ENCODE data around the gene PAPPA. TPM values are rescaled to one million over a fixed set of nuclear protein-coding genes. Genes with fewer than 3 reads are reported as not detected.

The PAPPA gene
- total RNA-seq, 1 experiment from 2014 or later, result 0.05 TPM

DNA sequence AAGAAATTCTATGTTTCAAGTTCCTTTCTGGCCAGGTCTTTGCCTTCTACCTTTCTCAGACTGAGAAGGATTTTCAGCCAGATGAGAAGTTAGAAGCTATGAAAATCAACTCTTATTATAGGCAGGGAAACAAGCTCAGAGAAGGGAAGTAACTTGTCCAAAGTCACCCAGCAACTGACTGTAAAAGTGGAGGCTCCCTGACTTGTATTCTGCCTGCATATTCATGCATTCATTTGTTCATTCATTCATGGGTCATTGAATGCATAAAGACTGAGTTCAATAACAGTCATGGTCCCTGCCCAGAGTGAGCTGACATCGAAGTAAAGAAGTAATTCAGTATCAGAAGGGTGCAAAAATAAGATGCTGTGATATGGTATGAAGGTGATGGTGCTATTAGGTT, 239.6 kb downstream of the PAPPA start:
- BruUV-seq (replicated peaks), result no TSS peak
- H3K36me3 ChIP-seq (ENCODE audit: control insufficient read depth in 1 of 2, insufficient read depth in 2 of 2, low read length in 2 of 2), result no peaks in the 10 kb centered on the region
- RAD21 ChIA-PET (ENCODE audit: low non-redundant PET in 1 of 2, low total read pairs in 2 of 2, uncharacterized antibody in 2 of 2, unreplicated experiment in 2 of 2), result no interaction called here
- no peaks in the 10 kb centered on the region for H3K27me3 ChIP-seq (ENCODE audit: insufficient read depth, low read length)
- no peaks in the 10 kb centered on the region for H3K79me2 ChIP-seq (ENCODE audit: insufficient read depth, low read length)
- ATAC-seq (no peak), DNase-seq (ENCODE audit: low read depth, low spot score) (no peak)
- H3K27ac ChIP-seq (ENCODE audit: low read depth, low read length), result no peak overlapping the region
- H3K9me3 ChIP-seq (ENCODE audit: control insufficient read depth in 1 of 2, insufficient read depth in 1 of 2, low read depth in 1 of 2, low read length in 2 of 2), result no peaks in the 10 kb centered on the region
- POLR2A ChIA-PET, result no interaction called here
- no peaks in the 10 kb centered on the region for H4K20me1 ChIP-seq (ENCODE audit: insufficient read depth)
- H3K4me3 ChIP-seq (replicated peaks in 1 of 2; ENCODE audit: low read depth in 1 of 2, low read length in 2 of 2), result no peak overlapping the region
- CTCF ChIA-PET, result no interaction called here
- H3K9me2 ChIP-seq (ENCODE audit: insufficient read depth), result no peaks in the 10 kb centered on the region
- no peak overlapping the region for H3K4me2 ChIP-seq (ENCODE audit: low read length)
- intact Hi-C loops (cut with micrococcal nuclease), result no loop called here
- no peak overlapping the region for H3K9ac ChIP-seq (ENCODE audit: low read length)
- no peak overlapping the region for H2AFZ ChIP-seq (ENCODE audit: low read depth, low read length, poor library complexity, severe bottlenecking)
- no peaks in the 10 kb centered on the region for H3K4me1 ChIP-seq (ENCODE audit: control insufficient read depth in 1 of 2, insufficient read depth in 2 of 2, low read length in 2 of 2)
- no peak for TF ChIP-seq CBX3 (IDR thresholded peaks at IDR 0.05; ENCODE audit: low read depth)

GRCh38 chr9:116394070-116394469, 240.5 kb downstream of the PAPPA start:
- H2AFZ ChIP-seq (ENCODE audit: low read depth, low read length, poor library complexity, severe bottlenecking), result no peak overlapping the region
- DNase-seq (ENCODE audit: low read depth, low spot score), result no peak
- H3K4me3 ChIP-seq (replicated peaks in 1 of 2; ENCODE audit: low read depth in 1 of 2, low read length in 2 of 2), result no peak overlapping the region
- no peak overlapping the region for H3K9ac ChIP-seq (ENCODE audit: low read length)
- no peak overlapping the region for H3K27ac ChIP-seq (ENCODE audit: low read depth, low read length)
- H4K20me1 ChIP-seq (ENCODE audit: insufficient read depth), result no peaks in the 10 kb centered on the region
- no TSS peak for BruUV-seq (replicated peaks)
- TF ChIP-seq TCF7L2 (IDR thresholded peaks at IDR 0.05; ENCODE audit: borderline replicate concordance, extremely low read depth, insufficient read depth, insufficient read length) (no peak), FOSL1 (IDR thresholded peaks at IDR 0.05; ENCODE audit: low read depth) (no peak), YY1 (IDR thresholded peaks at IDR 0.05; ENCODE audit: extremely low read depth, insufficient replicate concordance, low read depth, low read length) (no peak), CBX3 (IDR thresholded peaks at IDR 0.05; ENCODE audit: low read depth) (no peak), ATF3 (IDR thresholded peaks at IDR 0.05) (no peak), SIN3A (IDR thresholded peaks at IDR 0.05; ENCODE audit: low read depth) (no peak)
- ChIA-PET RAD21 (ENCODE audit: low non-redundant PET in 1 of 2, low total read pairs in 2 of 2, uncharacterized antibody in 2 of 2, unreplicated experiment in 2 of 2) (no interaction called here), CTCF (no interaction called here), POLR2A (no interaction called here)
- H3K9me3 ChIP-seq (ENCODE audit: control insufficient read depth in 1 of 2, insufficient read depth in 1 of 2, low read depth in 1 of 2, low read length in 2 of 2), result no peaks in the 10 kb centered on the region
- intact Hi-C loops (cut with micrococcal nuclease), result no loop called here
- H3K4me1 ChIP-seq (ENCODE audit: control insufficient read depth in 1 of 2, insufficient read depth in 2 of 2, low read length in 2 of 2), result no peaks in the 10 kb centered on the region
- H3K27me3 ChIP-seq (ENCODE audit: insufficient read depth, low read length), result no peaks in the 10 kb centered on the region
- H3K79me2 ChIP-seq (ENCODE audit: insufficient read depth, low read length), result no peaks in the 10 kb centered on the region
- no peak for ATAC-seq
- H3K9me2 ChIP-seq (ENCODE audit: insufficient read depth), result no peaks in the 10 kb centered on the region
- no peak overlapping the region for H3K4me2 ChIP-seq (ENCODE audit: low read length)
- H3K36me3 ChIP-seq (ENCODE audit: control insufficient read depth in 1 of 2, insufficient read depth in 2 of 2, low read length in 2 of 2), result no peaks in the 10 kb centered on the region
